Mucosa of rectum (tissue), 2 donors: ENCODE data around the gene CD8A.

Experiments used
- H3K27ac ChIP-seq, 2 donors: one replicate each; pipeline ENCODE4 v1.7.0; 2013; ENCODE audit warnings: inconsistent platforms in 2 of 2, low read depth in 2 of 2, low read length in 2 of 2
- H3K27me3 ChIP-seq, 2 donors: one replicate each; pipeline ENCODE4 v1.7.0; 2013; ENCODE audit warnings: low read length in 2 of 2; ENCODE audit not compliant: control insufficient read depth in 2 of 2, insufficient read depth in 2 of 2
- H3K36me3 ChIP-seq, 2 donors: one replicate each; pipeline ENCODE4 v1.7.0; 2013; ENCODE audit warnings: low read length in 2 of 2; ENCODE audit not compliant: control insufficient read depth in 2 of 2, insufficient read depth in 2 of 2
- H3K4me1 ChIP-seq, 2 donors: one replicate each; pipeline ENCODE4 v1.7.0; 2013; ENCODE audit warnings: low read length in 2 of 2, mild to moderate bottlenecking in 1 of 2; ENCODE audit not compliant: control insufficient read depth in 2 of 2, insufficient read depth in 2 of 2
- H3K4me3 ChIP-seq, 2 donors: one replicate each; pipeline ENCODE4 v1.7.0; 2013; ENCODE audit warnings: low read length in 2 of 2
- H3K9ac ChIP-seq, 2 donors: one replicate each; pipeline ENCODE4 v1.7.0; 2013; ENCODE audit warnings: low read length in 2 of 2, low read depth in 1 of 2, mild to moderate bottlenecking in 1 of 2
- H3K9me3 ChIP-seq, 2 donors: one replicate each; pipeline ENCODE4 v1.7.0; 2013; ENCODE audit warnings: low read length in 2 of 2; ENCODE audit not compliant: control insufficient read depth in 2 of 2
- donor health status: healthy.
- donor health status: Normal muscosa, but diverticular disease.

Gene CD8A

DNA sequence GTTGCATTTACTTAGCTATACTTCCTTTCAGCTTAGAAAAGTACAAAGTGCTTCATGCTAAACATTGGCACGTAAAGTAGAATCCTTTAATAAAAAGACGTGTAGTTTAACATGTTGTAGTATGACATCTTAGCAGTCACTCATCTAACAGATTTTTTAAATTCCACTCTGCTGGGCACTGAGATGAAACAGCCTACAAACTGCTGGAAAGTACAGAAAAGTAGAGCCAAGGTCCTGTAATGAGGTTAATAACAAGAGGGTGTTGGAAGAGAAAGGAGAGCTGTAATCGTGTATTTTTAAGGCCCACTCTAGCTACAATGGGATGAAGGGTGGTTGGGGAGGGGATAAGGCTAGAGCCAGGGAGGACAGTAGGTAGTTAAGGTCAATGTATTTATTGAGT is 10.7 kb downstream of the CD8A start:
- Histone ChIP-seq H3K4me3 (no peak overlapping the region), H3K27me3 (no peaks in the 10 kb centered on the region), H3K9me3 (no peaks in the 10 kb centered on the region), H3K27ac (no peak overlapping the region), H3K4me1 (peaks cover 0 to 4% of the 10 kb centered on the region in 2 donors), H3K36me3 (peaks cover 14 to 15% of the 10 kb centered on the region in 2 donors), H3K9ac (no peak overlapping the region)

DNA sequence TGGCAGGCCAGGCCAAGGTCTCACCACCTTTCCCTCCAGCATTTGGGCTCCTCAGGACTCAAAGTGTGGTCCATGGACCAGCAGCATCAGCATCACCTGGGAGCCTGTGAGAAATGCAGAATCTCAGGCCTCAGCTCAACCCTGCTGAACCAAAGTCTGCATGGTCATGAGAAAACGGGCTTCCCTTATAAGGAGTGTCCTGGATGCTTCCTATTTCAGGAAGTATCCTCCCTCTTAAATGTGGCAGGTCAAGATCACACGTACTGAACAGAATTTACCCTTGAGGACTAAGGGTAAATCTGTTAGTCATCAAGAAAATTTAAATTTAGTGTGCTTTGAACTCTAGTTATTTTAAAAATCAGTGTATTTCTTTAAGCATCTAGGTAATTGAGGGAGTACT is 11.8 kb downstream of the CD8A start:
- Histone ChIP-seq H3K27ac (no peak overlapping the region), H3K27me3 (no peaks in the 10 kb centered on the region), H3K36me3 (peaks cover 24% of the 10 kb centered on the region in 2 donors), H3K9me3 (no peaks in the 10 kb centered on the region), H3K9ac (no peak overlapping the region), H3K4me3 (no peak overlapping the region), H3K4me1 (peaks cover 0 to 4% of the 10 kb centered on the region in 2 donors)

DNA sequence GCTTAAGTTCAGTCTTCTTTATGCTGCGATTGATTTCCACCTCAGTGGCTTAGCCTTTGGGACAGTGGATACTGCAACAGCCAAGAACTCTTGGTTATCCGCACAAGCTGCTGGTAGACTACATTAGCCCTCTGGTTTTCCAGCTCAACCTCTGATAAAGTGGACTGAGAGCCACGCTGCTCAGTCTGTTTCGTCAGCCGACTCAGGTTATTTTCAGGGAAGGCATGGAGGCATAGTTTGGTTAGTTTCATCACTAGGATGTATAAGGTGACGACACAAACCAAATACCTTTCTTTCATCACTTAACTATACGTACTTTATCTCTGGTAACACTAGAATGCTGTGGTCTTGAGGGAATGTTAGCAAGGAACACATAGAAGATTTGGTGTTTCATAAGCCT is 14.2 kb downstream of the CD8A start:
- H3K4me3 ChIP-seq, result no peak overlapping the region
- no peak overlapping the region for H3K9ac ChIP-seq
- H3K27me3 ChIP-seq, result no peaks in the 10 kb centered on the region
- H3K9me3 ChIP-seq, result no peaks in the 10 kb centered on the region
- peaks cover 40% of the 10 kb centered on the region in 2 donors for H3K36me3 ChIP-seq
- no peaks in the 10 kb centered on the region for H3K4me1 ChIP-seq
- no peak overlapping the region for H3K27ac ChIP-seq

DNA sequence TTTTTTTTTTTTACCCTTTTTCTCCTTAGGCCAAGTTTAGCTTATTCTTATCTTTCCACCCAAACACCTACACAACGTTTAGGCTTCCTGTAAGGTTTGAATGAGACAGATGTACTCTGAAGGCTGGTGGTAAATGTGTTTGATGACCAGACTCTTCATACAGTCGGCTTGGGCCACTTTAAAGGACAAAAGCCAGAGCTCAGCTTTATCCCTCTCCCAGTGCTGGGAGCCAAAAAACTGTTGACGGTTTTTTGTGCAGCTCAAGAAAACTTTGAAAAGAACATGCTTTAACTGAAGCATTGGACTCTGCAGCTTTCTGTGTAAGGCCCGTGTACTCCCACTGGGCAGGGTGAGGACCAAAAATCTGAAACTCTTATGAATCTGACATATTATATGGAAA is 15.4 kb downstream of the CD8A start:
- Histone ChIP-seq H3K36me3 (peaks cover 52% of the 10 kb centered on the region in 2 donors), H3K4me1 (no peaks in the 10 kb centered on the region), H3K4me3 (no peak overlapping the region)

DNA sequence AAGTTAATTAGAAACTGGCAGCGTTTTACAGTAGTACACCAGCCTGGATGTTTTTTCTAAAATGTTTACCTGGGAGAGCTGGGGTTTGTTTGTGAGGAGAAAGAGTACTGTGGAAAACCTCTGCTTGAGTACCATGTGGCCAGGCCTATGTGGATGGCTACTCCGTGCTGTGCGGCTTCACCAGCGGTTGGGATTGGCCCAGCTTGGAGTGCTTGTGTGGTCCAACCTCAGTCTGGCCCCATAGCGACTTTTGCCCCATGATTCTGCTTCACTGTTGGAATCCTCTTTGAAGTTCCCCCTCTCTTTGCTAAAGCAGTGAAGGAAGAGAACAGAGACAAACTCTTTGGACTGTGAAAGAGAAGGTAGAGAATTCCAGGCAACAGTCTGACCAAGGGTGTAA is 15.9 kb downstream of the CD8A start:
- H3K27me3 ChIP-seq, result no peaks in the 10 kb centered on the region
- no peak overlapping the region for H3K4me3 ChIP-seq
- no peaks in the 10 kb centered on the region for H3K9me3 ChIP-seq
- H3K9ac ChIP-seq, result no peak overlapping the region
- no peak overlapping the region for H3K27ac ChIP-seq
- peaks cover 53 to 56% of the 10 kb centered on the region in 2 donors for H3K36me3 ChIP-seq
- H3K4me1 ChIP-seq, result no peaks in the 10 kb centered on the region

More for the DNA sequence above, 15.4 kb downstream of the CD8A start:
- Histone ChIP-seq H3K9ac (no peak overlapping the region), H3K27me3 (no peaks in the 10 kb centered on the region), H3K27ac (no peak overlapping the region), H3K9me3 (no peaks in the 10 kb centered on the region)

DNA sequence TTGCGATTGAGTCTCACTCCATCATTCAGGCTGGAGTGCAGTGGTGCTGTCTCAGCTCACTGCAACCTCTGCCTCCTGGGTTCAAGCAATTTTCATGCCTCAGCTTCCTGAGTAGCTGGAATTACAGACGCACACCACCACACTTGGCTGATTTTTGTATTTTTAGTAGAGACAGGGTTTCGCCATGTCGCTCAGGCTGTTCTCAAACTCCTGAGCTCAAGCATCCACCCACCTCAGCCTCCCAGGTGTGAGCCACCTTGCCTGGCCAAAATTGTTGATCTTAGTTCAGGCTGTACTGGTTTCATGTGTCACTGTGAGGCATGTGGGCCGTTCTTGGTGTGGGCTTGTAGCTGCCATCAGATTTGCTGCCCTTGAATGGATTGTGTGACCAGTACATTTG is 18.1 kb downstream of the CD8A start:
- no peak overlapping the region for H3K4me3 ChIP-seq
- no peaks in the 10 kb centered on the region for H3K4me1 ChIP-seq
- no peaks in the 10 kb centered on the region for H3K27me3 ChIP-seq
- H3K27ac ChIP-seq, result no peak overlapping the region
- H3K9ac ChIP-seq, result no peak overlapping the region
- peaks cover 68 to 69% of the 10 kb centered on the region in 2 donors for H3K36me3 ChIP-seq
- no peaks in the 10 kb centered on the region for H3K9me3 ChIP-seq

DNA sequence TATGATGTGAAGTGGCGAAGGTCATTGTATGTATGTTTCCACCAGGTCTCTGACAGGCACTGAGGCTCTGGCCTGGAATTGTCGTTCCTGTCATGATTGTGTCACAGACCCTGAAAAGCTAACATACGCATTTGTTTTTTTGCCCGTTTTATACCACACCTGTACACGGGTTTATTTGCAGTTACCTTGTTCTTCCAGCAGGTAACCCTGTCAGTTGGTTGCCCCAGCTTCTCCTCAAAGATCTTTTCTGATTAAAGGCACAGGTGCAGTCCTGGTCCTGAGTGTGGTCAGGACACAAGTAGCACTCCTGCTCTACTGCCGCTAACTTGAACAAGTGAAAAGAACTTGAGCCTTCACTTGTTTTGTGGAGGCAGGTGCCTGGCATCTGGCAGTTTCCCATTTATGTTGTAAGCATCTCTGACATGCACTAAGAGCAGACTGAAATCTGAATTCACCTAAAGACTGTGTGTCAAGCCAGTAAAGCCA is 19.9 kb downstream of the CD8A start:
- no peaks in the 10 kb centered on the region for H3K4me1 ChIP-seq
- no peaks in the 10 kb centered on the region for H3K27me3 ChIP-seq
- no peaks in the 10 kb centered on the region for H3K9me3 ChIP-seq
- peaks cover 67 to 72% of the 10 kb centered on the region in 2 donors for H3K36me3 ChIP-seq
- no peak overlapping the region for H3K27ac ChIP-seq
- no peak overlapping the region for H3K4me3 ChIP-seq
- H3K9ac ChIP-seq, result no peak overlapping the region

DNA sequence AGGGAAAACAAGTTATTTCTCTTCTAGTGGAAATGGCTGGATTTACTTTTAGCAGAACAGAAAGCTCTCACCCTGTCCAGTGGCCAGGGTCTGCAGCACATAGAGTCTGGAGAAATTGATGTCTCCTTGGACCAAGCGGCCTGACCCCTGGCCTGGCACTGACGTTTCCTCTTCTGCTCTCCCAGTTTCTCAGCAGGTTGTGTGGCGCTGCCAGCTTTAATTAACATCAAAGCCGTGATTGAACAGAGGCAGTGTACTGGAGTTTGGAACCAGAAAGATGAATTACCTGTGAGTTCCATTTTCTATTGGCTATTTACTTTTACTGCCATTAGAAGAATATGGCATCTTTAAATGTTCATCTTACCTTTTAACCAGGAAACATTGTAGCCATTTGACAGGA is 20.9 kb downstream of the CD8A start:
- no peaks in the 10 kb centered on the region for H3K9me3 ChIP-seq
- no peak overlapping the region for H3K4me3 ChIP-seq
- H3K4me1 ChIP-seq, result no peaks in the 10 kb centered on the region
- H3K9ac ChIP-seq, result no peak overlapping the region
- no peaks in the 10 kb centered on the region for H3K27me3 ChIP-seq
- H3K36me3 ChIP-seq, result peaks cover 64% of the 10 kb centered on the region in 2 donors
- no peak overlapping the region for H3K27ac ChIP-seq

DNA sequence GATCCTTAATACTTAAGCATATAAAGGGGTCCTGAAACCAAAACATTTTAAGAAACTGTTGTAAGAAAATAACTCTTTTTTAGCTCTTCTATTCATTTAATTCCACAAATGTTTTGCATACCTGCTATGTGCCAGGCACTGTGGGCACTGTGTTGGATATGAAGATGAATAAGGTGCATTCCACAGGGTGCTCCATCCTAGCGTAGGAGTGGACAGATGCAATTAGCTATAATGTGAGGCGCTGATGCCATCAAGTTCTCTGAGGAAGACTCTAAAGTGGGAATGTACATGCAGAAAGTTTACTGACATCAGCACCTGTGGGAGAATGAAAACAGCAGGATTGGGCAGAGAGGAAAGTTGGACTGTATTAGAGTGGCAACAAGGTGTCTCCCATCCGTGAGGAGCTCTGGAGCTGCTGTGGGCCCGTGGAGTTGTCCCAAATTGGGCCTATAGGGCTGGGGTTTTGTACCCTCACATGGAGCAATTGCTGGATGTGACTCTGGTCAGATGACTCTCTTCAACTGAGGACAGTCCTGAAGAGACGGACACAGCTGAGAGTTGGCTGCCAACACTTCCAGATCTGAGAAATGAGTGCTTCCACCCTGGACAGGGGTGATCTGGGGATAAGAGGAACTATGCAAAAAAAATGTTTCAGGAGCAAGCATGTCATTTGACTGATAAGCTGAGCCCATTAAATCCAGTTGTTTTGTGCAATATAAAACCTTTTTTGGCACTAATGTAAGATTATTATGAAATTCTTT is 22.3 kb downstream of the CD8A start:
- Histone ChIP-seq H3K27me3 (no peaks in the 10 kb centered on the region), H3K9me3 (no peaks in the 10 kb centered on the region)

DNA sequence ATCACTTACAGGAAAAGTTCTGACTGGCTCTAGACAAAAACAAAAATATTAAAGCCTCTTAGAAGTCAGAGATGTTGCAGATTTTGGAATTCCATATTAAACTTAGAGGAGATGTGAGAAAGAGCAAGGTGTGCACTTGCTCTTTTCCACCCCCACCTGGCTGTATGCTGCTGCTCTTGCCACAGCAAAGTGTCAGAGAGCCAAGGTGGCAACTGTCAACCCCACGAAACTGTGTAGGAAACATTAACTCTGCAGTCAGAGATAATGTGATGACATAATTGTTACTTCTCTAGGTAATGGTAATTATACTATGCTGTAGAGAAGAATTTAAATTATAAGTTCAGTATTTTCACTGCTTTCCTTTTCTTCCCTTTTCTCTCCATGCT is 25.4 kb downstream of the CD8A start:
- no peak overlapping the region for H3K27ac ChIP-seq
- no peak overlapping the region for H3K4me3 ChIP-seq
- H3K36me3 ChIP-seq, result peaks cover 28 to 31% of the 10 kb centered on the region in 2 donors
- H3K9ac ChIP-seq, result no peak overlapping the region
- no peaks in the 10 kb centered on the region for H3K9me3 ChIP-seq
- no peaks in the 10 kb centered on the region for H3K4me1 ChIP-seq
- no peaks in the 10 kb centered on the region for H3K27me3 ChIP-seq

More for the DNA sequence above, 22.3 kb downstream of the CD8A start:
- Histone ChIP-seq H3K9ac (no peak overlapping the region), H3K4me3 (no peak overlapping the region), H3K27ac (no peak overlapping the region), H3K36me3 (peaks cover 50% of the 10 kb centered on the region in 2 donors), H3K4me1 (no peaks in the 10 kb centered on the region)
